SK-N-SH (cell line): ENCODE data around the gene ABHD12. TPM values are rescaled to one million over a fixed set of nuclear protein-coding genes. Genes with fewer than 3 reads are reported as not detected.

ENCODE experiments used
- CTCF ChIA-PET: fragments of 300-600, 350-600 bp; formaldehyde crosslinking; extraction: SDS; loops from one replicate; lab custom pipeline; 2021; lab: Yijun Ruan, JAX
- POLR2A ChIA-PET: fragments of 350-600 bp; sonication (Branson Sonifier 250); formaldehyde crosslinking; extraction: SDS; loops from one replicate; lab custom pipeline; 2020; ENCODE audit warnings: antibody characterized with exemption, inconsistent platforms; lab: Yijun Ruan, JAX
- DNase-seq: peaks from one replicate; pipeline ENCODE4 v3.0.0; 2012
- H2AFZ ChIP-seq: fragments of 200-600 bp; sonication (generic); 2 replicates; pipeline ENCODE4 v1.8.1; 2016; ENCODE audit warnings: antibody characterized with exemption, mild to moderate bottlenecking, low read depth
- H3F3A ChIP-seq: fragments of 200-600 bp; sonication (generic); replicated peaks from 2 replicates; pipeline ENCODE3; 2016; ENCODE audit warnings: antibody characterized with exemption, mild to moderate bottlenecking; ENCODE audit not compliant: insufficient read depth
- H3K27ac ChIP-seq, 2 experiments: fragments of 200-500 bp in 1 of 2; fragments of 200-600 bp in 1 of 2; sonication (Bioruptor generic) in 1 of 2; sonication (generic), shearing (Covaris generic) in 1 of 2; 2 replicates each; pipeline versions ENCODE4 v1.5.1 to v1.6.1; 2014 to 2016; ENCODE audit warnings: low read depth in 2 of 2, inconsistent platforms in 1 of 2, low read length in 1 of 2, mild to moderate bottlenecking in 1 of 2, mixed read lengths in 1 of 2
- H3K27me3 ChIP-seq: fragments of 200-600 bp; sonication (generic), shearing (Covaris generic); 2 replicates; pipeline ENCODE4 v1.6.1; 2016; ENCODE audit warnings: mixed run types; ENCODE audit not compliant: insufficient read depth
- H3K36me3 ChIP-seq, 2 experiments: fragments of 200-500 bp in 1 of 2; fragments of 200-600 bp in 1 of 2; sonication (Bioruptor generic) in 1 of 2; sonication (generic) in 1 of 2; replicated peaks in 1 of 2; 2 replicates each; pipeline versions ENCODE3 to v1.5.1; 2014 to 2016; ENCODE audit warnings: low read length in 1 of 2, mild to moderate bottlenecking in 1 of 2; ENCODE audit not compliant: insufficient read depth in 2 of 2, control insufficient read depth in 1 of 2
- H3K4me1 ChIP-seq, 2 experiments: fragments of 200-500 bp in 1 of 2; fragments of 200-600 bp in 1 of 2; sonication (Bioruptor generic) in 1 of 2; sonication (generic), shearing (Covaris generic) in 1 of 2; 2 replicates each; pipeline versions ENCODE4 v1.5.1 to v1.6.1; 2014 to 2016; ENCODE audit warnings: low read depth in 1 of 2, low read length in 1 of 2, mixed run types in 1 of 2; ENCODE audit not compliant: insufficient read depth in 2 of 2, control insufficient read depth in 1 of 2
- H3K4me2 ChIP-seq: fragments of 200-600 bp; sonication (generic), shearing (Covaris generic); 2 replicates; pipeline ENCODE4 v1.6.1; 2017; ENCODE audit warnings: mixed run types
- H3K4me3 ChIP-seq, 2 experiments: fragments of 200-500 bp in 1 of 2; fragments of 200-600 bp in 1 of 2; sonication (Bioruptor generic) in 1 of 2; sonication (generic), shearing (Covaris generic) in 1 of 2; 2 replicates each; pipeline versions ENCODE4 v1.5.1 to v1.8.1; 2014 to 2016; ENCODE audit warnings: low read depth in 2 of 2, inconsistent platforms in 1 of 2, low read length in 1 of 2, mild to moderate bottlenecking in 1 of 2, mixed read lengths in 1 of 2, moderate library complexity in 1 of 2
- H3K79me2 ChIP-seq: fragments of 200-600 bp; sonication (generic); 2 replicates; pipeline ENCODE4 v1.8.1; 2017; ENCODE audit warnings: mild to moderate bottlenecking; ENCODE audit not compliant: insufficient read depth
- H3K9ac ChIP-seq: fragments of 200-600 bp; sonication (generic); 2 replicates; pipeline ENCODE4 v1.6.1; 2017; ENCODE audit warnings: mixed run types
- H3K9me2 ChIP-seq: fragments of 200-600 bp; sonication (generic); 2 replicates; pipeline ENCODE4 v1.6.1; 2017; ENCODE audit warnings: mixed run types
- H3K9me3 ChIP-seq: fragments of 200-600 bp; sonication (generic); 2 replicates; pipeline ENCODE4 v1.6.1; 2017; ENCODE audit warnings: mixed run types, mild to moderate bottlenecking, moderate library complexity
- H4K20me1 ChIP-seq: fragments of 200-600 bp; sonication (generic); 2 replicates; pipeline ENCODE4 v1.6.1; 2017; ENCODE audit warnings: mild to moderate bottlenecking, mixed run types; ENCODE audit not compliant: insufficient read depth
- CHD2 ChIP-seq: fragments of 150-350 bp; IDR thresholded peaks from 2 replicates; pipeline ENCODE4 v1.6.1; 2018; ENCODE audit warnings: low read length; ENCODE audit not compliant: partially characterized antibody
- ELF1 ChIP-seq: IDR thresholded peaks from 2 replicates; pipeline ENCODE4 v1.4.0; 2012
- EZH2phosphoT487 ChIP-seq: fragments of 200-600 bp; sonication (generic); IDR thresholded peaks from 2 replicates; pipeline ENCODE4 v1.6.1; 2017; ENCODE audit warnings: low read depth, mixed run types, mild to moderate bottlenecking, antibody characterized with exemption, moderate library complexity, borderline replicate concordance
- FOSL2 ChIP-seq: IDR thresholded peaks from 2 replicates; pipeline ENCODE4 v1.4.0; 2012; ENCODE audit warnings: low read depth, mild to moderate bottlenecking, moderate library complexity, borderline replicate concordance
- FOXM1 ChIP-seq: IDR thresholded peaks from 2 replicates; pipeline ENCODE4 v1.4.0; 2012; ENCODE audit warnings: low read depth, mild to moderate bottlenecking
- IRF3 ChIP-seq: fragments of 150-350 bp; IDR thresholded peaks from 2 replicates; pipeline ENCODE4 v1.6.1; 2016; ENCODE audit warnings: mild to moderate bottlenecking, low read depth, low read length
- JUND ChIP-seq: IDR thresholded peaks from 2 replicates; pipeline ENCODE4 v1.4.0; 2012
- MAX ChIP-seq: IDR thresholded peaks from 2 replicates; pipeline ENCODE4 v1.4.0; 2012; ENCODE audit warnings: low read depth
- MEF2A ChIP-seq: IDR thresholded peaks from 2 replicates; pipeline ENCODE4 v1.4.0; 2012; ENCODE audit warnings: low read depth, borderline replicate concordance
- MXI1 ChIP-seq: IDR thresholded peaks from 2 replicates; pipeline ENCODE4 v1.6.1; 2012; ENCODE audit warnings: mild to moderate bottlenecking, low read depth, low read length, improper control_type of control experiment
- NFIC ChIP-seq: IDR thresholded peaks from 2 replicates; pipeline ENCODE4 v1.4.0; 2012; ENCODE audit warnings: borderline replicate concordance
- NRF1 ChIP-seq: IDR thresholded peaks from 2 replicates; pipeline ENCODE4 v1.6.1; 2012; ENCODE audit warnings: low read depth, mild to moderate bottlenecking, low read length
- PBX3 ChIP-seq: IDR thresholded peaks from 2 replicates; pipeline ENCODE4; 2012
- POLR2AphosphoS5 ChIP-seq: IDR thresholded peaks from 2 replicates; pipeline ENCODE4 v1.6.1; 2012; ENCODE audit warnings: low read depth, low read length
- RCOR1 ChIP-seq: fragments of 150-350 bp; IDR thresholded peaks from 2 replicates; pipeline ENCODE4 v1.6.1; 2017; ENCODE audit warnings: antibody characterized with exemption, low read length
- RXRA ChIP-seq: IDR thresholded peaks from 2 replicates; pipeline ENCODE4 v1.4.0; 2012; ENCODE audit warnings: low read depth, mild to moderate bottlenecking, borderline replicate concordance
- TAF1 ChIP-seq: IDR thresholded peaks from 2 replicates; pipeline ENCODE4 v1.6.1; 2012; ENCODE audit warnings: low read depth, mild to moderate bottlenecking, low read length, moderate library complexity, borderline replicate concordance
- TCF12 ChIP-seq: IDR thresholded peaks from 2 replicates; pipeline ENCODE4 v1.4.0; 2012
- USF2 ChIP-seq: fragments of 150-350 bp; IDR thresholded peaks from 2 replicates; pipeline ENCODE4 v1.6.1; 2017; ENCODE audit warnings: antibody characterized with exemption, low read length, low read depth, borderline replicate concordance
- YY1 ChIP-seq: IDR thresholded peaks from 2 replicates; pipeline ENCODE4 v1.4.0; 2012; ENCODE audit warnings: low read depth, mild to moderate bottlenecking
- ZBTB33 ChIP-seq: IDR thresholded peaks from 2 replicates; pipeline ENCODE4 v1.4.0; 2012; ENCODE audit warnings: low read depth, borderline replicate concordance
- WGBS: methylation state at CpG from one replicate; pipeline ENCODE4 v1.1.6; 2017; ENCODE audit warnings: low lambda C conversion rate; 5-methylcytosine and 5-hydroxymethylcytosine counted together
- polyA plus RNA-seq, 3 experiments: library from polyadenylated mRNA; depleted of rRNA; stranded (reverse); fragments of >200 nt; gene quantifications; 2 replicates each; pipeline ENCODE4 v1.2.3, GENCODE V29; 2012

Gene ABHD12
- polyA plus RNA-seq, 1 of the 3 experiments (the other 2 are of a cell fraction), result 33.5 TPM

GRCh38 chr20:25314497-25315417 lies 75.9 kb downstream of the ABHD12 start:
- Histone ChIP-seq H3K4me1 (peaks cover 23 to 27% of the 10 kb centered on the region in 2 experiments; a peak in 3 of 4 replicates), H3K4me3 (no peak overlapping the region), H3K9ac (no peak overlapping the region), H3K36me3 (no peaks in the 10 kb centered on the region), H3K79me2 (no peaks in the 10 kb centered on the region; the same call in 1 of the 2 replicates), H3K27me3 (no peaks in the 10 kb centered on the region), H2AFZ (no peak overlapping the region), H3K9me3 (no peaks in the 10 kb centered on the region), H3K9me2 (no peaks in the 10 kb centered on the region), H3F3A (peaks cover 17% of the 10 kb centered on the region), H3K27ac (no peak overlapping the region), H4K20me1 (no peaks in the 10 kb centered on the region), H3K4me2 (no peak overlapping the region)
- WGBS, result 93% methylated on average over 10 of the region's 17 CpGs
- POLR2A ChIA-PET, result interaction anchor here (0.6 to 0.7 kb wide), 3 partner anchors 34 to 55 kb away, joined by 3 to 5 read pairs (median 4); no protein-coding TSS in a partner anchor
- TF ChIP-seq YY1 (no peak), USF2 (no peak), FOXM1 (no peak)
- DNase-seq, result no peak
- CTCF ChIA-PET, result interaction anchor here (0.6 to 2.4 kb wide), 6 partner anchors 16 to 84 kb away, joined by 3 to 14 read pairs (median 3); no protein-coding TSS in a partner anchor

GRCh38 chr20:25313593-25313992 lies 77.0 kb downstream of the ABHD12 start:
- no peaks in the 10 kb centered on the region; the same call in 1 of the 2 replicates for H3K79me2 ChIP-seq
- no peaks in the 10 kb centered on the region for H3K36me3 ChIP-seq
- no peak overlapping the region for H3K27ac ChIP-seq
- no peak for DNase-seq
- no peak overlapping the region for H3K4me2 ChIP-seq
- no peaks in the 10 kb centered on the region for H3K9me2 ChIP-seq
- H3F3A ChIP-seq, result peaks cover 20% of the 10 kb centered on the region
- no peaks in the 10 kb centered on the region for H4K20me1 ChIP-seq
- H3K4me3 ChIP-seq, result no peak overlapping the region
- CTCF ChIA-PET, result interaction anchor here (1.0 kb wide), 1 partner anchor 51 kb away, joined by 3 read pairs; no protein-coding TSS in a partner anchor
- 100% methylated on average over 2 of the region's 2 CpGs for WGBS
- H3K27me3 ChIP-seq, result no peaks in the 10 kb centered on the region
- H2AFZ ChIP-seq, result no peak overlapping the region
- no peak overlapping the region for H3K9ac ChIP-seq
- no peaks in the 10 kb centered on the region for H3K9me3 ChIP-seq
- POLR2A ChIA-PET, result no interaction called here
- peaks cover 27 to 39% of the 10 kb centered on the region in 2 experiments; a peak in 3 of 4 replicates for H3K4me1 ChIP-seq
- TF ChIP-seq NFIC, result no peak
- no peak for TF ChIP-seq YY1
- TF ChIP-seq RCOR1, result no peak
- no peak for TF ChIP-seq NRF1
- TF ChIP-seq RXRA, result no peak
- no peak for TF ChIP-seq POLR2AphosphoS5
- TF ChIP-seq TCF12, result no peak
- TF ChIP-seq EZH2phosphoT487, result no peak
- no peak for TF ChIP-seq ELF1
- no peak for TF ChIP-seq CHD2
- TF ChIP-seq MXI1, result no peak
- TF ChIP-seq JUND, result no peak
- TF ChIP-seq FOSL2, result no peak
- TF ChIP-seq MEF2A, result no peak
- no peak for TF ChIP-seq MAX
- no peak for TF ChIP-seq ZBTB33
- TF ChIP-seq IRF3, result no peak
- TF ChIP-seq PBX3, result no peak
- TF ChIP-seq TAF1, result no peak
